Activated CD8-positive, alpha-beta T cell treated with anti-CD3 and anti-CD28 coated beads for 36 hours (primary cell): Measurements from ENCODE around the gene TNIK. TPM values are rescaled to one million over a fixed set of nuclear protein-coding genes. Genes with fewer than 3 reads are reported as not detected.
"Not testable (repeated sequence)": the region's sequence is repeated elsewhere in the genome, so short reads cannot be mapped to it uniquely, and the experiment has no call there.

Experiments used
- ATAC-seq: fragments of 200-7000 bp; cut with Tn5 transposase; one replicate; pipeline ENCODE4 v1.10.0; 2021; ENCODE audit warnings: mild to moderate bottlenecking, moderate library complexity
- CTCF ChIA-PET: fragments of 350-600 bp; sonication (Branson Sonifier 250); formaldehyde crosslinking; loops from one replicate; lab custom pipeline; 2021; ENCODE audit warnings: antibody characterized with exemption; lab: Charles Lee
- POLR2A ChIA-PET: fragments of 350-600 bp; sonication (Branson Sonifier 250); formaldehyde crosslinking; loops from one replicate; lab custom pipeline; 2021; ENCODE audit warnings: antibody characterized with exemption; lab: Charles Lee
- DNase-seq: peaks from one replicate; pipeline ENCODE4 v3.0.0-alpha.2; 2020
- H3K27ac Mint-ChIP-seq: one replicate; pipeline ENCODE4 v1.8.0; 2021; ENCODE audit warnings: mild to moderate bottlenecking, mixed read lengths
- H3K27me3 Mint-ChIP-seq: one replicate; pipeline ENCODE4 v1.8.0; 2021; ENCODE audit warnings: mixed read lengths
- H3K36me3 Mint-ChIP-seq: one replicate; pipeline ENCODE4 v1.8.0; 2021; ENCODE audit warnings: low read depth, mixed read lengths
- H3K4me1 Mint-ChIP-seq: one replicate; pipeline ENCODE4 v1.8.0; 2021; ENCODE audit warnings: low read depth, mixed read lengths
- H3K4me3 Mint-ChIP-seq: one replicate; pipeline ENCODE4 v1.8.0; 2021; ENCODE audit warnings: mild to moderate bottlenecking, moderate library complexity, mixed read lengths
- H3K9me3 Mint-ChIP-seq: one replicate; pipeline ENCODE4 v1.8.0; 2021; ENCODE audit warnings: mixed read lengths
- intact Hi-C: fragments of 100-400 bp; cut with micrococcal nuclease; formaldehyde crosslinking; loops from one replicate; pipeline ENCODE4 v1.10.0; 2022
- total RNA-seq, 2 experiments: library from RNA; stranded (reverse); gene quantifications; one replicate each; pipeline ENCODE4 v1.2.3, GENCODE V29; 2021
- TF ChIP-seq, protein P1 (sequence below): fragments of 200-600 bp; IDR thresholded peaks from one replicate; pipeline ENCODE4 v1.8.0; 2022; ENCODE audit warnings: antibody characterized with exemption, mild to moderate bottlenecking

Gene TNIK
- total RNA-seq, 2 experiments from 2014 or later: 25.1 to 28.8 TPM

DNA sequence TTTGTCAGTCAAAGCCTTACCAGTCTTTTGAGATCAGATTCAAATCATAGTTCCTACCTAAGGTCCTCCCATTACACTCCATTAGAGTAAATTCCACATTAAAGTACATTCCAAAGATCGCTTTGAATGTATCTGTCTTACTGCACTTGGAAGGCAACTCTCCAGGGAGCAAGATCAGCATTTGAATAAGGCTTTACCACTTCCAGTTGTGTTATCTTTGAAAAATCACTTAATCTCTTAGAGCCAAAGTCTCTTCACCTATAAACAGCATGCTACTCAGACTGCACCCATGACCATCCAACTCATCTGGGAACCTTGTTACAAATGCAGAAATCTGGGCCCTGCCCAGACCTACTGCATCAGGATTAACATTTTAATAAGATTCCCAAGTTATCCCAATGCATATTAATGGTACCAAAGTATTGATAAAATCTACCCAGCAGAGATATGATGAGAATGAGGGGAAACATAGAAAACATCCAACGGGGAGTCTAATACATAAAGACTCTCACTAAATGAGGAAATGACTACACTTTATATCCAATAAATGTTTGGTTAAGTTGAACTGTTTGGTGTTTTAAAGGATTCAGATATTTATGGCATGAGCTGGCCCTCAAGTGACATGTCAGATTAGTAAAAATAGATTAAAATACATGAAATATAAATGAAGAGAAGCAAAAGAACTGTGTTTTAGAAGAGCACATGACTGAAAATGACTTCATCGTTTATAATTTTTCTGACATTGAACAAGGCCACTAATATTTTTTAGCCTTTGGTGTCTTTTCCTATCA is 75.9 kb downstream of the TNIK start:
- POLR2A ChIA-PET: interaction anchor here (2.2 kb wide), 1 partner anchor 12 kb away, joined by 6 read pairs; no protein-coding TSS in a partner anchor
- DNase-seq (no peak), ATAC-seq (no peak)
- TF ChIP-seq, protein P1, sequence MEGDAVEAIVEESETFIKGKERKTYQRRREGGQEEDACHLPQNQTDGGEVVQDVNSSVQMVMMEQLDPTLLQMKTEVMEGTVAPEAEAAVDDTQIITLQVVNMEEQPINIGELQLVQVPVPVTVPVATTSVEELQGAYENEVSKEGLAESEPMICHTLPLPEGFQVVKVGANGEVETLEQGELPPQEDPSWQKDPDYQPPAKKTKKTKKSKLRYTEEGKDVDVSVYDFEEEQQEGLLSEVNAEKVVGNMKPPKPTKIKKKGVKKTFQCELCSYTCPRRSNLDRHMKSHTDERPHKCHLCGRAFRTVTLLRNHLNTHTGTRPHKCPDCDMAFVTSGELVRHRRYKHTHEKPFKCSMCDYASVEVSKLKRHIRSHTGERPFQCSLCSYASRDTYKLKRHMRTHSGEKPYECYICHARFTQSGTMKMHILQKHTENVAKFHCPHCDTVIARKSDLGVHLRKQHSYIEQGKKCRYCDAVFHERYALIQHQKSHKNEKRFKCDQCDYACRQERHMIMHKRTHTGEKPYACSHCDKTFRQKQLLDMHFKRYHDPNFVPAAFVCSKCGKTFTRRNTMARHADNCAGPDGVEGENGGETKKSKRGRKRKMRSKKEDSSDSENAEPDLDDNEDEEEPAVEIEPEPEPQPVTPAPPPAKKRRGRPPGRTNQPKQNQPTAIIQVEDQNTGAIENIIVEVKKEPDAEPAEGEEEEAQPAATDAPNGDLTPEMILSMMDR: no peak
- Mint-ChIP-seq H3K27ac (no peak overlapping the region), H3K27me3 (no peaks in the 10 kb centered on the region), H3K36me3 (no peaks in the 10 kb centered on the region), H3K9me3 (no peaks in the 10 kb centered on the region), H3K4me3 (no peak overlapping the region), H3K4me1 (peaks cover 48% of the 10 kb centered on the region)
- intact Hi-C loops: no loop called here
- CTCF ChIA-PET: interaction anchor here (0.8 to 1.2 kb wide), 3 partner anchors 10 to 197 kb away, joined by 3 read pairs; no protein-coding TSS in a partner anchor

DNA sequence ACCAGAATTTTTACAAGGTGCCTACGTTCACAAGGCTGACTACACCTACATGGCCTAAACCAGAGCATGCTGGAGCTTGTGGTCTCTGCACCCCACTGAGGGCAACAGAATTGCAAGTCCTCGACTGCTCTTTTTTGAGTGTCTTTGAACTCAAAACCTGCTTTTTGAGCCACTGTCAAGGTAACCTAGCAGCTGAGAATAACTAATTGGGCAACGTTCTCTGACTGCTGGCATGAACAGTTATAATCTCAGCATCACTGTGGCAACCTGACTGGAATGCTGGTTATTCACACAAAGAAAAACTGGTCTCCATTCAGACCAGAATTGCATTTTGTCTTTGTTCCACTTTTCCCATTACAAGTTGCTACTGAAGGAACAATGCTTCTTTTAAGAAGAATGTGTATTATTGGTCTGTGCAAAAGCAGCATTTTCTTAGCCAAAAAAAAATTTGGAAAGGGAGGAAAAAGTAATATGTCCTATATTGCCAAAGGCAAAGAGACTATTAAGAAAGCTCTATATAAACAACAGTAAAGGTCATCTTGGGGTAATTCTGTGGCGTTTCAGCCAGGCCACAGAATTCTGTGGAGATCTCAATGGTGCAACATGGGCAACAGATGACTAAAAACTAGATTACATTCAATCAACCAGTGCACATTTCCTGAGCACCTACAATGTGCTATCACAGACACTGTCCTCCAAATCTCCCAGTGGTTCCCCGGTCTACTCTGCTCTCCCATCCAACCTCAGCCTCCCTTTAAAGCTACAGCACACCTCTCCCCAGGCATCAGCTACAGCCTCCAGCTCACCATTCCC is 76.8 kb downstream of the TNIK start:
- intact Hi-C loops: no loop called here
- H3K4me1 Mint-ChIP-seq: peaks cover 39% of the 10 kb centered on the region
- ATAC-seq: no peak

DNA sequence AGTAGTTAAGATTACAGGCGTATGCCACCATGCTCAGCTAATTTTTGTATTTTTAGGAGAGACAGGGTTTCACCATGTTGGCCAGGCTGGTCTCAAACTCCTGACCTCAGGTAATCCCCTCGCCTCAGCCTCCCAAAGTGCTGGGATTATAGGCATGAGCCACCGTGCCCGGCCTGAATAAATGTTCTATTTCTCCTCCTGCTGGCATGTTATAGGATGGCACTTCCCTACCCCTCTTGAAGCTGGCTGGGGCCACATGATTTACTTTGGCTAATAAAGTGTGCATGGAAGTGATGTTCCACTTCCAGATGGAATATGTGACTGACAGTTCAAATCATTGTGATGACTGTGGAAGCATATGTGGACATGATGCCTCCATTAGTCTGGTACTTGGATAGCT is 77.9 kb downstream of the TNIK start:
- H3K4me1 Mint-ChIP-seq: peaks cover 41% of the 10 kb centered on the region
- CTCF ChIA-PET: interaction anchor here (0.6 to 1.9 kb wide), 6 partner anchors 10 to 1002 kb away, joined by 3 to 4 read pairs (median 3); no protein-coding TSS in a partner anchor
- H3K9me3 Mint-ChIP-seq, POLR2A ChIA-PET, intact Hi-C loops, H3K36me3 Mint-ChIP-seq, H3K27me3 Mint-ChIP-seq, H3K4me3 Mint-ChIP-seq, H3K27ac Mint-ChIP-seq, ATAC-seq, DNase-seq: not testable (repeated sequence)

More for the DNA sequence above, 76.8 kb downstream of the TNIK start:
- H3K9me3 Mint-ChIP-seq: no peaks in the 10 kb centered on the region
- H3K36me3 Mint-ChIP-seq: no peaks in the 10 kb centered on the region
- DNase-seq: no peak
- ChIA-PET CTCF (interaction anchor here (1.2 kb wide), 1 partner anchor 44 kb away, joined by 3 read pairs; no protein-coding TSS in a partner anchor), POLR2A (interaction anchor here (2.2 kb wide), 1 partner anchor 12 kb away, joined by 6 read pairs; no protein-coding TSS in a partner anchor)
- no peak overlapping the region for H3K4me3 Mint-ChIP-seq
- TF ChIP-seq, protein P1: no peak
- H3K27me3 Mint-ChIP-seq: no peaks in the 10 kb centered on the region
- H3K27ac Mint-ChIP-seq: no peak overlapping the region

DNA sequence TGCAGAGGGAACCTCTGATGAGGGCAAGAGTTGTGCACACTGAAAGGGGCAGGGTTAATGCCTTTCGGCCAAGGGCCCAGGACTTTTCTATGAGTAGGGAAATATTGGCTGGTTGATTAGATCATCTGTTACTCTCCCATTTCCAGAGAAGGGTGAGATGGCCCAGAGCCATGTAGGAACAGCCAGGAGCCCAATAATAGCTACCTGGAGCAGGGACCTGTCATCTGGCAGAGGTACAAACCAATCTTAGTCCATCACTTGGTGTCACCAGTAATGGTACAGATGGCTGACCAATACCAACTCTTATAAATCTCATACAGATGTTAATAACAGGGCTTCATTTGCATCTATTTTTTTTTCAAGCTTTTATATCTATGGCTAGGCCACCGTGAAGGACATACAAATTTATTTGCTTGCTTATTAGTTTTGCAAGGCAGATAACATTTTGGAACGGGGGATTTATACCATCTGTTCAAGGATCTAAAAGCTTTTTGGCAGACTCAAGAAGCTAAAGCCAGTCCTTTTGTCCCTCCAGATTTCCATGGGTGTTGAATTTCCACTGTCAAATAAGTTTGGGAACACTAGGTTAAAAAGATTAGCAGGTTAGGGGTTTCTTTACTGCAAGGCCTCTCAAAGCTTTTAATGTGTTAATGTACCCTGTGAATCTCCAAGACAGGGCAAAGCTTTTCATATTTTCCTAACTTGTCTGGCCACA is 79.3 kb downstream of the TNIK start:
- intact Hi-C loops: no loop called here
- ChIA-PET POLR2A (interaction anchor here (0.7 to 1.1 kb wide), 2 partner anchors 13 to 86 kb away, joined by 3 read pairs; no protein-coding TSS in a partner anchor), CTCF (interaction anchor here (0.8 to 1.9 kb wide), 9 partner anchors 8 to 330 kb away, joined by 3 to 5 read pairs (median 4); no protein-coding TSS in a partner anchor)
- DNase-seq (no peak), ATAC-seq (no peak)
- Mint-ChIP-seq H3K4me3 (no peak overlapping the region), H3K27ac (no peak overlapping the region), H3K4me1 (peaks cover 40% of the 10 kb centered on the region), H3K9me3 (no peaks in the 10 kb centered on the region), H3K36me3 (no peaks in the 10 kb centered on the region), H3K27me3 (no peaks in the 10 kb centered on the region)
- TF ChIP-seq, protein P1: no peak
